CD4-positive, alpha-beta T cell treated with Interleukin-4 for 1 hour (primary cell): Measurements from ENCODE around the gene NEMP2.
"Not testable (repeated sequence)": the region's sequence is repeated elsewhere in the genome, so short reads cannot be mapped to it uniquely, and the experiment has no call there.

Experiments used
- DNase-seq, 2 donors: peaks; one replicate each; pipeline ENCODE4 v3.0.0-alpha.2; 2020 to 2022

NEMP2 gene

GRCh38 chr2:190486037-190486623 is 48.4 kb downstream of the NEMP2 start:
- DNase-seq = no peak

GRCh38 chr2:190482451-190482850 is 52.1 kb downstream of the NEMP2 start:
- no peak for DNase-seq

GRCh38 chr2:190481339-190481738 is 53.2 kb downstream of the NEMP2 start:
- no peak for DNase-seq

- no peak for DNase-seq
Observed at GRCh38 chr2:190478572-190479195, 55.8 kb downstream of the NEMP2 start.

GRCh38 chr2:190477661-190478454 is 56.7 kb downstream of the NEMP2 start:
- no peak for DNase-seq

- DNase-seq = no peak
Observed at GRCh38 chr2:190470256-190470826, 64.2 kb downstream of the NEMP2 start.

GRCh38 chr2:190469771-190470170 is 64.8 kb downstream of the NEMP2 start:
- DNase-seq = peak; percentile 37

GRCh38 chr2:190468814-190469569 is 65.5 kb downstream of the NEMP2 start:
- DNase-seq = no peak

- DNase-seq = not testable (repeated sequence)
Observed at GRCh38 chr2:190468354-190468753, 66.2 kb downstream of the NEMP2 start.

- no peak for DNase-seq
Observed at GRCh38 chr2:190467575-190468083, 66.9 kb downstream of the NEMP2 start.

- DNase-seq = no peak
Observed at GRCh38 chr2:190466819-190467446, 67.6 kb downstream of the NEMP2 start.

- no peak for DNase-seq
Observed at GRCh38 chr2:190465060-190465459, 69.5 kb downstream of the NEMP2 start.

- DNase-seq = no peak
Observed at GRCh38 chr2:190462611-190463010, 71.9 kb downstream of the NEMP2 start.

- no peak for DNase-seq
Observed at GRCh38 chr2:190462181-190462580, 72.3 kb downstream of the NEMP2 start.

GRCh38 chr2:190460487-190460886 is 74.0 kb downstream of the NEMP2 start:
- DNase-seq = no peak

GRCh38 chr2:190459881-190460280 is 74.6 kb downstream of the NEMP2 start:
- DNase-seq = no peak

- DNase-seq = no peak
Observed at GRCh38 chr2:190458352-190459107, 76.0 kb downstream of the NEMP2 start.

GRCh38 chr2:190457256-190457655 is 77.3 kb downstream of the NEMP2 start:
- no peak for DNase-seq

- no peak for DNase-seq
Observed at GRCh38 chr2:190456833-190457232, 77.7 kb downstream of the NEMP2 start.

- no peak for DNase-seq
Observed at GRCh38 chr2:190455358-190456095, 79.0 kb downstream of the NEMP2 start.

GRCh38 chr2:190454795-190455194 is 79.7 kb downstream of the NEMP2 start:
- no peak for DNase-seq
